HUES48 (cell line): Measurements from ENCODE around the gene PIM3.
A peak's percentile ranks its signal among the peaks of the same experiment; 100 is the strongest.
"Not testable (repeated sequence)": the region's sequence is repeated elsewhere in the genome, so short reads cannot be mapped to it uniquely, and the experiment has no call there.

Experiments
- H3K27ac ChIP-seq: one replicate; pipeline ENCODE4 v1.7.0; 2013; ENCODE audit warnings: low read depth, low read length, inconsistent platforms
- H3K27me3 ChIP-seq: 2 replicates; pipeline ENCODE4 v1.6.1; 2013; ENCODE audit warnings: mild to moderate bottlenecking, low read length; ENCODE audit not compliant: control insufficient read depth, insufficient read depth
- H3K36me3 ChIP-seq: 2 replicates; pipeline ENCODE4 v1.6.1; 2013; ENCODE audit warnings: low read length; ENCODE audit not compliant: control insufficient read depth, insufficient read depth
- H3K4me1 ChIP-seq: 2 replicates; pipeline ENCODE4 v1.6.1; 2013; ENCODE audit warnings: mild to moderate bottlenecking, low read length; ENCODE audit not compliant: control insufficient read depth, insufficient read depth
- H3K4me3 ChIP-seq: 2 replicates; pipeline ENCODE4 v1.5.1; 2013; ENCODE audit warnings: mild to moderate bottlenecking, low read depth, low read length
- H3K9ac ChIP-seq: 2 replicates; pipeline ENCODE4 v1.6.1; 2013; ENCODE audit warnings: mild to moderate bottlenecking, low read depth, low read length, moderate library complexity
- H3K9me3 ChIP-seq: 2 replicates; pipeline ENCODE4 v1.6.1; 2013; ENCODE audit warnings: low read length; ENCODE audit not compliant: control insufficient read depth, insufficient read depth

PIM3 gene

GRCh38 chr22:49971232-49972162 is 10.9 kb downstream of the PIM3 start:
- H3K36me3 ChIP-seq, result no peaks in the 10 kb centered on the region
- H3K9ac ChIP-seq, result no peak overlapping the region
- peaks cover 24% of the 10 kb centered on the region for H3K27me3 ChIP-seq
- H3K4me3 ChIP-seq, result peak overlapping the region; percentile 48
- no peaks in the 10 kb centered on the region for H3K9me3 ChIP-seq
- H3K27ac ChIP-seq, result peak overlapping the region; percentile 40
- H3K4me1 ChIP-seq, result peaks cover 7% of the 10 kb centered on the region; the same call in 1 of the 2 replicates

DNA sequence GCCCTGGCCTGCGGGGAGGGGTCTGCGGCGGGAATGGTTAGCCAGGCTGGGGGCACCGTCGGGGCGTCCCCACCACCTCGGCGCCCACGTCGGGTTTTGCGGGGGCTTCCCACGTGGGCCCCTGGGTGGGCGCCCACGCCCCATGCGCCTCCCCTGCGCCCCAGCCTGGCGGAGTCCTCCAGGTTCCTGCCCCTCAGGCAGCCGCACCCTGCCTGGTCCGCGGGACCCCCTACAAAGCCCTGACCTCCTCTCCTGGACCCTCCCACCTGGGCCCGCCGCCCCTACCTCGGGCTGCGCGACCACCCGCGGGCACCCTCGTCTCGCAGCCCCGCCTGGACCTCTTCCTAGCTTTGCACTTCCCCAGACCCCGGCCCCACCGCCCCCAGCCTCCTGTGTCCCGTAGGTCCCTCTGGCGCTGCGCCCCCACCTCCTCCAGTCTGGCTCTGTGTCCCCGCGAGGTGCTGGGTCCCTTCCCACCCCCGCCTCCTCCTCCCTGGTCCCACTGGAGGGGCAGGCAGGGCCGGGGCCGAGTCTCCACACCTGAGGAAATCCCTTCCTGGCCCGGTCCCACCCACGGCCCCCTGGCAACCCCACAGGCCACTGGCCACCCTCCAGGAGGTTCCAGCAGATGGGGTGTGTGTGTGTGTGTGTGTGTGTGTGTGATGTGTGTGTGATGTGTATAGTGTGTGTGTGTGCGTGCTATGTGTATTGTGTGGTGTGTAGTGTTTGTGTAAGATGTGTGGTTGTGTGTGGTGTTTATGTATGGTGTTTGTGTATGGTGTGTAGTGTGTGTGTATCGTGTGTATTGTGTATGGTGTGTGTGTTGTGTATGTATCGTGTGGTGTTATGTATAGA is 11.8 kb downstream of the PIM3 start:
- no peaks in the 10 kb centered on the region for H3K36me3 ChIP-seq
- H3K9ac ChIP-seq, result no peak overlapping the region
- H3K27me3 ChIP-seq, result peaks cover 24% of the 10 kb centered on the region
- H3K9me3 ChIP-seq, result no peaks in the 10 kb centered on the region
- peaks cover 7% of the 10 kb centered on the region; the same call in 1 of the 2 replicates for H3K4me1 ChIP-seq
- H3K27ac ChIP-seq, result no peak overlapping the region
- no peak overlapping the region for H3K4me3 ChIP-seq

- peaks cover 7% of the 10 kb centered on the region; the same call in 1 of the 2 replicates for H3K4me1 ChIP-seq
- no peak overlapping the region for H3K9ac ChIP-seq
- no peak overlapping the region for H3K27ac ChIP-seq
- no peak overlapping the region for H3K4me3 ChIP-seq
- H3K36me3 ChIP-seq, result no peaks in the 10 kb centered on the region
- H3K9me3 ChIP-seq, result no peaks in the 10 kb centered on the region
- peaks cover 24% of the 10 kb centered on the region for H3K27me3 ChIP-seq
Observed at GRCh38 chr22:49973018-49973961, 12.7 kb downstream of the PIM3 start.

GRCh38 chr22:49975543-49976389 is 15.2 kb downstream of the PIM3 start:
- Histone ChIP-seq H3K36me3 (no peaks in the 10 kb centered on the region), H3K9ac (no peak overlapping the region), H3K4me3 (no peak overlapping the region), H3K27me3 (peaks cover 20% of the 10 kb centered on the region), H3K9me3 (no peaks in the 10 kb centered on the region), H3K4me1 (0 out of 2 replicates have a peak, but pooled peaks cover 3% of the 10 kb centered on the region), H3K27ac (no peak overlapping the region)

- 0 out of 2 replicates have a peak, but pooled peaks cover 3% of the 10 kb centered on the region for H3K4me1 ChIP-seq
- no peak overlapping the region for H3K27ac ChIP-seq
- no peak overlapping the region for H3K9ac ChIP-seq
- peaks cover 12% of the 10 kb centered on the region for H3K27me3 ChIP-seq
- no peak overlapping the region for H3K4me3 ChIP-seq
- H3K36me3 ChIP-seq, result no peaks in the 10 kb centered on the region
- no peaks in the 10 kb centered on the region for H3K9me3 ChIP-seq
Observed at GRCh38 chr22:49976439-49977175, 16.0 kb downstream of the PIM3 start.

DNA sequence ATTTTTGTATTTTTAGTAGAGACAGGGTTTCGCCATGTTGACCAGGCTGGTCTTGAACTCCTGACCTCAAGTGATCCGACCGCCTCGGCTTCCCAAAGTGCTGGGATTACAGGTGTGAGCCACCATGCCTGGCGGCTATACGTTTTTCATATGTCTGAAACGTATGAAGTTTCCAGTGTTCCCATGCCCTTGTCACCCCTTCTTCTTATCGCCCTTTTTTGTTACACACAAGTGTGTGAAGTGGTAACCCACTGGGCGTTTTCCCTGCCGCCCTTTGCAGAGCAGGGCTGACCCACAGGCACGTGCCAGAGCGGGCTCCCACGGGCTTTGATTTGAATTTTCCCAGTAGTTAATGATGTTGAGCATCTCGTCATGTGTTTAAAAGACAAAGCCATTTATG is 17.0 kb downstream of the PIM3 start:
- no peaks in the 10 kb centered on the region for H3K4me1 ChIP-seq
- no peak overlapping the region for H3K9ac ChIP-seq
- peaks cover 5% of the 10 kb centered on the region for H3K27me3 ChIP-seq
- no peaks in the 10 kb centered on the region for H3K9me3 ChIP-seq
- H3K4me3 ChIP-seq, result no peak overlapping the region
- no peak overlapping the region for H3K27ac ChIP-seq
- no peaks in the 10 kb centered on the region for H3K36me3 ChIP-seq

DNA sequence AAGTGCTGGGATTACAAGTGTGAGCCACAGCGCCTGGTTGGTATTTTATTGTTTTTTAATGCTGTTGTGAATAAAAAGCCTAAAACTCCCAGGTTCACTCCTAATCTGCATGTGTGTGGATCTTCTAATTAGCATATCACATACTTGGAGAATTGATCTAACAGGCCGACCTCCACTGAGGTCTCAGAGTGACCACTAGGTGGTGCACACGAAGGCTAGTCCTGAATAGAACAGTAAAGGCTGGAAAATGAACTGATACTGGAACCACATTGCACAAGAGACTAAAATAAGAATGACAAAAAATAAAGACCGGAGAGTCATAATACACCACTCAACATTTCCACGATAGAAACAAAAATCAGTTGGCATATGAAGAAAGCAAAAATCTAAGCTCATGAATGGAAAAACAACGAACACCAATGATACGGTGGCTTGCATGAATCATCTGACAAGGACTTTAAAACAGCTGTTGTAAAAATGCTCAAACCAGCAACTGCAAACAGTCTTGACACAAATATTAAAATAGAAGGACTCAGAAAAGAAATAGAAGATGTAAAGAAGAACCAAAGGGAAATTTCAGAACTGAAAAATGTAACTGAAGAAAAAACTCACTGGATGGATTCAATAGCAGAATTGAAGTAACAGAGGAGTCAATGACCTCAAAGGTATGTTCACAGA is 19.2 kb downstream of the PIM3 start:
- Histone ChIP-seq H3K4me1 (no peaks in the 10 kb centered on the region), H3K4me3 (no peak overlapping the region), H3K27me3 (peaks cover 18% of the 10 kb centered on the region), H3K9ac (no peak overlapping the region), H3K36me3 (no peaks in the 10 kb centered on the region), H3K9me3 (no peaks in the 10 kb centered on the region), H3K27ac (no peak overlapping the region)

DNA sequence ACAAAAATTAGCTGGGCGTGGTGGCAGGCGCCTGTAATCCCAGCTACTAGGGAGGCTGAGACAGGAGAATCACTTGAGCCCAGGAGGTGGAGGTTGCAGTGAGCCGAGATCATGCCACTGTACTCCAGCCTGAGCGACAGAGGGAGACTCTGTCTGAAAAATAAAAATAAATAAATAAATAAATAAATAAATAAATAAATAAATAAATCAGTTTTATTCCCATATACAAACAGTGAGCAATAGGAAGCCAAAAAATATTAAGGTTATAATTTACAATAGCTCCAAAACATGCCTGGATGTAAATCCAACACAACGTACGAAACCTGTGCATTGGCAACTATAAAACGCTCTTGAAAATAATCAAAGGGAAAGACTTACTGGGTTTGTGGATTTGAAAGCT is 21.2 kb downstream of the PIM3 start:
- H3K4me1 ChIP-seq, H3K27ac ChIP-seq, H3K4me3 ChIP-seq, H3K9me3 ChIP-seq, H3K9ac ChIP-seq, H3K36me3 ChIP-seq: not testable (repeated sequence)
- H3K27me3 ChIP-seq, result peaks cover 38% of the 10 kb centered on the region
